Fibroblast of lung (primary cell): ENCODE results near the gene DHRS7C.

Experiments used
- CTCF ChIP-seq, 2 donors: IDR thresholded peaks in 1 of 2; conservative IDR thresholded peaks in 1 of 2; 1 replicate in 1 of 2; 2 replicates in 1 of 2; pipeline ENCODE4 v1.5.1; 2011 to 2012; ENCODE audit warnings: low read length in 2 of 2, control low read depth in 1 of 2, inconsistent platforms in 1 of 2, low read depth in 1 of 2, mild to moderate bottlenecking in 1 of 2
- EZH2 ChIP-seq: IDR thresholded peaks from 2 replicates; pipeline ENCODE4 v1.5.1; 2012; ENCODE audit warnings: low read length, control low read depth, mild to moderate bottlenecking; ENCODE audit errors: missing control alignments

- TF ChIP-seq CTCF (conservative IDR thresholded peaks at IDR 0.05 in 1 of 2, IDR thresholded peaks at IDR 0.05 in 1 of 2; ENCODE audit: low read depth in 1 of 2, low read length in 2 of 2), result no peak
- TF ChIP-seq EZH2, result no peak
Observed at GRCh38 chr17:9830711-9831110, 39.3 kb upstream of the DHRS7C start.
